Raji (cell line): Measurements from ENCODE around the gene RNF167.

ENCODE experiments used
- POLR2A ChIP-seq: IDR thresholded peaks from 2 replicates; pipeline ENCODE4 v1.6.1; 2011; ENCODE audit warnings: low read depth, low read length, control low read depth; ENCODE audit not compliant: insufficient read depth

RNF167 gene

GRCh38 chr17:4945176-4945943 lies 5.3 kb downstream of the RNF167 start:
- TF ChIP-seq POLR2A: peak; percentile 59

DNA sequence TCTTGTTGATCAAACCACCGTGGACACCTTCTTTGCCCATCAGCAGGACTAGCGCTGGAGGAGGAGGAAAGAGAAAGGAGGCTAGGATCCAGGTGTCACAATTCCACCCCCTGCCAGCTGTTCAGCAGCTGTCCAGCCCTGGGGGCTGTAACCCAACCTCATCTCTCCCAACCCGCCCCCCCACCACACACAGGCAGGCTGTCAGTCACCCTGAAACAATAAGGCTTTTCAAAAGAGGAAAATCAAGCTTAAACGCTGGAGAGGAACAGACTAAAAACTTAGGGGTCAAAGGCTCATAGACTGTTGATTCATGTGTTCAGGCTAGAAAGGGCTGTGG lies 5.8 kb downstream of the RNF167 start:
- TF ChIP-seq POLR2A: no peak

GRCh38 chr17:4946312-4946976 lies 6.4 kb downstream of the RNF167 start:
- no peak for TF ChIP-seq POLR2A

- no peak for TF ChIP-seq POLR2A
These were observed 6.9 kb downstream of the RNF167 start for GRCh38 chr17:4947010-4947410.

DNA sequence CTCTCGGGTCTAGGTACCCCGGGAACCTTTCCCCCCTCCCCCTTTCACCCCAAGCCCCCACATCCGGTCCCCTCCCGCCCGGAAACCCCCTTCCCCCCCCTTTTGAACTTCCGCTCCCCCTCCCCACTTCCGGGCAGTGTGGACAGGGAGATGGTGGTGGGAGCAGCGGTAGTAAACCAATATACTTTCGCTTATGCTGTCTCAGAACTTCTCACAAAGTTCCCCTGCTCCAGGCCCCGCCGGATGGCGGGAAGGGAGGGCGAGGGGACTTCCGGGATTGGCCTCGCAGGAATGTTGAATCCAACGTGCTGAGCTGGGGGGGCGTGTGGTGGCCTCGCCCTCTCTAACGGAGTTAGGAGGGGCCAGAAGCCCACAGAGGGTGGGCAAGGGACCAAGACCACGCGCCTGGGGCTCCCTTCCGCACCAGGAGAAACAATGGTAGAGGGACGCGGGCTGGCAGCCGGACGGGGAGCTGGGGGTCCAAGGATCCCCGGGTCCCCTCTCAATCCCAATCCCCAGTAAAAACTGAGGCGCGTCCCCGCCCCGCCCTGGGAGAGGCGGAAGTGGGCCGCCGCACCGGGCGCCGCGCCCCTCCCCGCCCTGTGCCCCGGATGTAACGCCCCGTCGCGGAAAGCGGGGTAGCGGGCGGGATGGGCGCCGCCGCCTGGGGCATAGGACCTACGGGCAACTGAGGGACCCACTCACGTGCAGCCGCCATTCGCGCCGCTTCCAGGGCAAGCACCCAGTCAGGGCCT lies 7.5 kb downstream of the RNF167 start:
- peak; percentile 1; the same call in 1 of the 2 replicates for TF ChIP-seq POLR2A

- TF ChIP-seq POLR2A: peak; percentile 92
These were observed 8.3 kb downstream of the RNF167 start, which contains the start of gene PFN1 for GRCh38 chr17:4948166-4948930. Gene PFN1, minus strand, starts transcription at chr17:4948530. Its CDS starts 136 bp downstream, at chr17:4948394.

DNA sequence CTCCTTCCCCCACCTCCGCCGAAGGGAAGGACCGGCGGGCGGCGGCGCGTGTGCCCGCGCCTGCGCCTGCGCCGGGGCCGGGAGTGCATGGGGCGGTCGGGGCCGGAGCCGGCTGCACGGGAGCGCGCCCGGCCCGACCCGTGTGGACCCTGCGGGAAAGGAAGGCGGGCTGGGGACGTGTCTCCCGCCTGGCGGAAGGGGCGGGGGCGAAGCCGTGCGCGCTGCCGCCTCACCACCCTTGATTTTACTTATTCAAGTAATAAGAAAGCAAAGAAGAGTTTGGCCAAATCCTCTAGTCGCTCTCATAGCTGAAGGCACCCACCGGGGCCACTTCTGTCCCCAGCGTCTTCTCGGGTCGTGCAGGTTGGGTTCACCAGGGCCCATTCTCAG lies 8.9 kb downstream of the RNF167 start:
- peak; percentile 16 for TF ChIP-seq POLR2A

- TF ChIP-seq POLR2A: peak; percentile 45
These were observed 9.4 kb downstream of the RNF167 start for GRCh38 chr17:4949321-4950074.

DNA sequence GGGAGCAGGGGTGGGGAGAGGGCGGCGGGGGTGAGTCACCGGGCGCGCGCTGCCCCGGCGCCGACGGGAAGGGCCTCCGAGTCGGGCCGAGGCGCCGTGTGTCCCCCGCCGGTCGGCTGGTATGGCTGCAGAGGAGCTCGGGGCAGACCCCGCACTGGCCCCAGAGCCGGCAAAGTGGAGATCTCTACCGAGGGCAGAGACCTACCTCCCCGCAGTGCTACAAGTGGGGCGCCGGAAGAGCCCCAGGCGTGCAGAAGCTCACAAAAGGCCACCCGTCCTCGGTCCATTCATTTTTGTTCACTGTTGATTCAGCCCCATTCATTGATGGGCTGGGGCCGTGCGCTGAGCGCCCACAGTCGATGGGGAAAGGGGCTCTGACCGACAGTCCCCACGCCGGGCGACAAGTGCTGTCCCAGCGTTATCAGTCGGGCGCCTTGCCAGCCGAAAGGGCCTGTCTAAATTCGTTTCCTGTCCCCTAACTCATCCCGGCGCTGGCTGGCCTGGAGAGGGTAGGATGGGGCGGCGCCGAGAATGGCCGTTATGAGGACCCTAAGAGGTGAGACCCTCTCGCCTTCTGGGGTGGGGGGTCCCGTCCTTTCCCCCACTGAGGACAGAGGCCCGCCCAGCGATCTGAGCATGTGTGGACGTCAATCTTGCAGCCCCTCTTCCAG lies 10.1 kb downstream of the RNF167 start:
- peak; percentile 62 for TF ChIP-seq POLR2A

GRCh38 chr17:4950746-4951204 lies 10.7 kb downstream of the RNF167 start, which contains the start of gene ENO3:
Gene ENO3, plus strand, starts transcription at chr17:4951119. Its CDS starts 711 bp downstream, at chr17:4951830.
- no peak for TF ChIP-seq POLR2A

- TF ChIP-seq POLR2A: no peak
These were observed 11.4 kb downstream of the RNF167 start for GRCh38 chr17:4951486-4951885.

DNA sequence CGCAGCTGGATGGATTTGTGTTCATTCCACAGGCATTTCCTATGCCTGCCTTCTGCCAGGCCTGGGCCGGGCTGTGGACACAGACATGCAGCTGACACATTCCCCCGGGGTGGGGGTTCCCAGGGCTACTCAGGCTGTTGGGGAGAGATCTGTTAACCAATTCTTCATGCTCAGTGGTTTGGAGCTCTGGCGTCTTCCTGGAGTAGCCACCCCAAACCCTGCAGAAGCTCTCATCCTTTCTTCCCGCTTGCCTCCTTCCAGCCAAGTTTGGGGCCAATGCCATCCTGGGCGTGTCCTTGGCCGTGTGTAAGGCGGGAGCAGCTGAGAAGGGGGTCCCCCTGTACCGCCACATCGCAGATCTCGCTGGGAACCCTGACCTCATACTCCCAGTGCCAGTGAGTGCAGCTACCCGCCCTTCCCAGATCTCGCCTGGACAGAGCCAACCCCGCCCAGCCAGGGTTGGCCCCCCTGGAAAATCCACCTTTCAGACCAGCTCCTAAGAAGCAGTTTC lies 13.4 kb downstream of the RNF167 start:
- TF ChIP-seq POLR2A: no peak

GRCh38 chr17:4955091-4955490 lies 15.0 kb downstream of the RNF167 start:
- no peak for TF ChIP-seq POLR2A

DNA sequence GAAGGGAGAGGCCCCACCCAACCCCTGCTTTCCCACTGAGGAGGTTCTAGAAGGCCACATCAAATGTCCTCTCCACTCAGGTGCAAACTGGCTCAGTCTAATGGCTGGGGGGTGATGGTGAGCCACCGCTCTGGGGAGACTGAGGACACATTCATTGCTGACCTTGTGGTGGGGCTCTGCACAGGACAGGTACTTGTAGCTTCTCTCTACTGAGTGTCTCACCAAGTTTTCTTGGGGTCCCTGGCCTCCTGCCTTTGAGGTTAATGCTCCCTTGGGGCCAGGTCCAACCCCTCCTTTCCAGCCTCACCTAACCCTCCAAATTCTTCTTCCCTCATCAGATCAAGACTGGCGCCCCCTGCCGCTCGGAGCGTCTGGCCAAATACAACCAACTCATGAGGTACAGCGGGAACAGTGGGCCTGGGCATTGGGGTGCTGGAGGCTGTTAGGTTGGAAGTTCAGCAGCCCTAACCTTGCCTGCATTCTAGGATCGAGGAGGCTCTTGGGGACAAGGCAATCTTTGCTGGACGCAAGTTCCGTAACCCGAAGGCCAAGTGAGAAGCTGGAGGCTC lies 16.5 kb downstream of the RNF167 start:
- TF ChIP-seq POLR2A: no peak

GRCh38 chr17:4958102-4958501 lies 18.0 kb downstream of the RNF167 start:
- TF ChIP-seq POLR2A: no peak
